Gastrocnemius medialis (tissue), 4 donors: Measurements from ENCODE around the gene HMCN1. TPM values are rescaled to one million over a fixed set of nuclear protein-coding genes. Genes with fewer than 3 reads are reported as not detected.

ENCODE experiments used
- ATAC-seq, 2 donors: fragments of 150-250 bp; one replicate each; pipeline ENCODE4 v1.9.1; 2016
- DNase-seq, 2 donors: peaks; one replicate each; pipeline ENCODE4 v3.0.0-alpha.2; 2019
- H3K27ac ChIP-seq, 4 donors: fragments of 200-600 bp; sonication (generic); 1 replicate in 1 of 4; 2 replicates in 3 of 4; pipeline ENCODE4 v1.5.1; 2016 to 2018; ENCODE audit warnings: mild to moderate bottlenecking in 2 of 4, moderate library complexity in 1 of 4
- H3K27me3 ChIP-seq, 3 donors: fragments of 200-600 bp; sonication (generic) in 2 of 3; 1 replicate in 1 of 3; 2 replicates in 2 of 3; pipeline versions ENCODE4 v1.5.1 to v1.6.0; 2016 to 2019; ENCODE audit warnings: mild to moderate bottlenecking in 1 of 3, moderate library complexity in 1 of 3
- H3K36me3 ChIP-seq, 2 donors: fragments of 200-600 bp; sonication (generic) in 1 of 2; one replicate each; pipeline ENCODE4 v1.5.1; 2017 to 2018
- H3K4me1 ChIP-seq, 2 donors: fragments of 200-600 bp; sonication (generic) in 1 of 2; one replicate each; pipeline ENCODE4 v1.5.1; 2016 to 2017; ENCODE audit warnings: mild to moderate bottlenecking in 2 of 2
- H3K4me3 ChIP-seq, 4 donors: fragments of 200-600 bp; sonication (generic) in 3 of 4; 1 replicate in 1 of 4; 2 replicates in 3 of 4; pipeline ENCODE4 v1.5.1; 2016 to 2019; ENCODE audit warnings: mild to moderate bottlenecking in 2 of 4
- H3K9me3 ChIP-seq, 3 donors: fragments of 200-600 bp; sonication (generic) in 2 of 3; 1 replicate in 1 of 3; 2 replicates in 2 of 3; pipeline ENCODE4 v1.5.1; 2016 to 2019
- CTCF ChIP-seq, 5 experiments: fragments of 450-650 bp in 3 of 5; fragments of 200-600 bp in 2 of 5; sonication (generic) in 2 of 5; IDR thresholded peaks in 4 of 5; conservative IDR thresholded peaks in 1 of 5; 1 replicate in 4 of 5; 2 replicates in 1 of 5; pipeline ENCODE4 v1.5.1; 2016 to 2019; ENCODE audit warnings: antibody characterized with exemption in 5 of 5, mild to moderate bottlenecking in 3 of 5, moderate library complexity in 3 of 5
- POLR2A ChIP-seq, 2 donors: fragments of 450-650 bp; IDR thresholded peaks; one replicate each; pipeline ENCODE4 v1.6.1; 2017; ENCODE audit warnings: antibody characterized with exemption in 2 of 2, mild to moderate bottlenecking in 2 of 2, moderate library complexity in 2 of 2
- in situ Hi-C, 4 donors: fragments of 200-750 bp; cut with MboI; loops; one replicate each; pipeline versions ENCODE4 v1.15.0 to v1.8.0; 2017; ENCODE audit warnings: low sequenced_read_pairs in 4 of 4
- intact Hi-C: fragments of 100-400 bp; cut with DNase I; formaldehyde crosslinking; loops from one replicate; pipeline ENCODE4 v1.15.1; 2023; ENCODE audit warnings: low total_unique reads
- total RNA-seq, 4 donors: library from RNA; depleted of rRNA; stranded (reverse); fragments of >200 nt; gene quantifications; one replicate each; pipeline versions ENCODE4 v1.1.0 to v1.2.3, GENCODE V29; 2016

Gene HMCN1
- total RNA-seq, 4 donors from 2014 or later: 2.6 to 7.5 (median 5.1) TPM

- Histone ChIP-seq H3K4me3 (no peak overlapping the region), H3K36me3 (no peaks in the 10 kb centered on the region), H3K27me3 (no peaks in the 10 kb centered on the region), H3K9me3 (no peaks in the 10 kb centered on the region), H3K4me1 (no peaks in the 10 kb centered on the region), H3K27ac (no peak overlapping the region)
- TF ChIP-seq CTCF (IDR thresholded peaks at IDR 0.05 in 4 of 5, conservative IDR thresholded peaks at IDR 0.05 in 1 of 5) (no peak), POLR2A (IDR thresholded peaks at IDR 0.05) (no peak)
- DNase-seq (no peak), ATAC-seq (no peak)
- in situ Hi-C loops (no loop called here), intact Hi-C loops (no loop called here)
Observed at GRCh38 chr1:186046437-186047211, 312.4 kb downstream of the HMCN1 start.

- DNase-seq (no peak), ATAC-seq (no peak)
- Histone ChIP-seq H3K27ac (no peak overlapping the region), H3K4me1 (no peaks in the 10 kb centered on the region), H3K9me3 (no peaks in the 10 kb centered on the region), H3K4me3 (no peak overlapping the region), H3K36me3 (no peaks in the 10 kb centered on the region), H3K27me3 (no peaks in the 10 kb centered on the region)
- in situ Hi-C loops: no loop called here
- intact Hi-C loops: no loop called here
- no peak for TF ChIP-seq CTCF (IDR thresholded peaks at IDR 0.05 in 4 of 5, conservative IDR thresholded peaks at IDR 0.05 in 1 of 5)
- no peak for TF ChIP-seq POLR2A (IDR thresholded peaks at IDR 0.05)
Observed at GRCh38 chr1:186050360-186050759, 316.2 kb downstream of the HMCN1 start.

GRCh38 chr1:186054003-186054402 lies 319.8 kb downstream of the HMCN1 start:
- no peak for DNase-seq
- no peak for TF ChIP-seq CTCF (IDR thresholded peaks at IDR 0.05 in 4 of 5, conservative IDR thresholded peaks at IDR 0.05 in 1 of 5)
- TF ChIP-seq POLR2A (IDR thresholded peaks at IDR 0.05): no peak
- H3K27me3 ChIP-seq: no peaks in the 10 kb centered on the region
- H3K9me3 ChIP-seq: no peaks in the 10 kb centered on the region
- no peak for ATAC-seq
- intact Hi-C loops (no loop called here), in situ Hi-C loops (no loop called here)
- peaks cover 0 to 5% of the 10 kb centered on the region in 2 donors for H3K4me1 ChIP-seq
- H3K4me3 ChIP-seq: no peak overlapping the region
- no peak overlapping the region for H3K27ac ChIP-seq
- H3K36me3 ChIP-seq: no peaks in the 10 kb centered on the region

- Histone ChIP-seq H3K27ac (no peak overlapping the region), H3K9me3 (no peaks in the 10 kb centered on the region), H3K36me3 (no peaks in the 10 kb centered on the region), H3K27me3 (no peaks in the 10 kb centered on the region), H3K4me3 (no peak overlapping the region), H3K4me1 (peaks cover 8 to 10% of the 10 kb centered on the region in 2 donors)
- TF ChIP-seq CTCF (IDR thresholded peaks at IDR 0.05 in 4 of 5, conservative IDR thresholded peaks at IDR 0.05 in 1 of 5): no peak
- in situ Hi-C loops: no loop called here
- intact Hi-C loops: no loop called here
- DNase-seq: no peak
- ATAC-seq: no peak
Observed at GRCh38 chr1:186054932-186055331, 320.7 kb downstream of the HMCN1 start.

- no peaks in the 10 kb centered on the region for H3K27me3 ChIP-seq
- DNase-seq (no peak), ATAC-seq (no peak)
- in situ Hi-C loops (no loop called here), intact Hi-C loops (no loop called here)
- peaks cover 10 to 13% of the 10 kb centered on the region in 2 donors for H3K4me1 ChIP-seq
- no peaks in the 10 kb centered on the region for H3K36me3 ChIP-seq
- no peaks in the 10 kb centered on the region for H3K9me3 ChIP-seq
- H3K4me3 ChIP-seq: no peak overlapping the region
- TF ChIP-seq CTCF (IDR thresholded peaks at IDR 0.05 in 4 of 5, conservative IDR thresholded peaks at IDR 0.05 in 1 of 5) (no peak), POLR2A (IDR thresholded peaks at IDR 0.05) (no peak)
- H3K27ac ChIP-seq: no peak overlapping the region
Observed at GRCh38 chr1:186055846-186056245, 321.7 kb downstream of the HMCN1 start.
